HG02943 (cell line): ENCODE data around the gene TWF1.
"Not testable (repeated sequence)": the region's sequence is repeated elsewhere in the genome, so short reads cannot be mapped to it uniquely, and the experiment has no call there.

Source experiments
- ATAC-seq: cut with Tn5 transposase; IDR thresholded peaks from one replicate; pipeline ENCODE4 v1.9.1; 2021; ENCODE audit warnings: mild to moderate bottlenecking, low read depth, moderate library complexity; ENCODE audit not compliant: unreplicated experiment

Gene TWF1

GRCh38 chr12:43805860-43806736, at the start of gene TWF1:
Gene TWF1, minus strand, starts transcription at chr12:43806317. Its CDS starts 72 bp downstream, at chr12:43806245.
- peak; percentile 95 for ATAC-seq

- ATAC-seq, result no peak
Observed at GRCh38 chr12:43852744-43853143, 46.6 kb upstream of the TWF1 start.

GRCh38 chr12:43848786-43849185, 42.7 kb upstream of the TWF1 start:
- no peak for ATAC-seq

DNA sequence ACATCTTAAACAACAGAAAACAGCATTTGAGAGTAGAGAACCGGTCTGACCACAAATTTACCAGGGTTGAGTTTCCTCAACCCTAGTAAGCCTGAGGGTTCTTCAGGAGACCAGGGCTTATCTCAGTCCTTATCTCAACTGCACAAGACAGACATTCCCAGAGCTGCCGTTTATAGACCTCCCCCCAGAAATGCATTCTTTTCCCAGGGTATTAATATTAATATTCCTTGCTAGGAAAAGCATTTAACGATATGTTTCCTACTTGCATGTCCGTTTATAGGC, 42.0 kb upstream of the TWF1 start:
- ATAC-seq, result no peak

DNA sequence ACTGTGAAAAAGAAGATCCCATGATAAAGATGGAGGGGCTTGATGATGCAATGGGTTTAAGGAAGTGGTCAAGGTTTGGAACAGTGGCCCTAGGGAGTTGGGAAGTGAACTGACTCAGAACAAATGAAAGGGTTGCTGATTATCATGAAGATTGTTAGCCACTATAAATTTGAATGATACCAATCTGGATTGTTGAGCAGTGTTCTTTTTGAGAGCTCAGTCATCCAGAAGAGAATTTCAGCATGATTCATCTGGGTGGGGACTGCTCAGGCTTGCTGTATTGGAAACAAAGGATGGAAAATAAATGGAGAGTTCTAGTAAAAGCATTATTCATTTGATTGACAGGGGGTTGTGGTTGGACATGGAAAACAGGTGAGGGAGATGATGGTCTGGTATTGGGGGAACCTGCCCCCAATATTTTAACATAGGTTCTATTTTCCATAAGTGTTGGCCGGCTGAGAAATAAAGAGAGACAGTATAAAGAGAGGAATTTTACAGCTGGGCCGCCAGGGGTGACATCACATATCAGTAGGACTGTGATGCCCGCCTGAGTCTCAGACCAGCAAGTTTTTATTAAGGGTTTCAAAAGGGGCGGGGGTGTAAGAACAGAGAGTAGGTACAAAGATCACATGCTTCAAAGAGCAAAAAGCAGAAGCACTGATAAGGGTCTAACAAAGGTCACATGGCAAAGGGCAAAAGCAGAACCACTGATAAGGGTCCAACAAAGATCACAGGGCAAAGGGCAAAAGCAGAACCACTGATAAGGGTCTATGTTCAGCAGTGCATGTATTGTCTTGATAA, 41.5 kb upstream of the TWF1 start:
- ATAC-seq, result not testable (repeated sequence)

- ATAC-seq, result no peak
Observed at GRCh38 chr12:43842259-43842658, 36.1 kb upstream of the TWF1 start.

GRCh38 chr12:43841253-43841652, 35.1 kb upstream of the TWF1 start:
- ATAC-seq, result no peak

GRCh38 chr12:43840338-43840737, 34.2 kb upstream of the TWF1 start:
- no peak for ATAC-seq

- peak; percentile 41 for ATAC-seq
Observed at GRCh38 chr12:43836475-43836989, 30.4 kb upstream of the TWF1 start.

GRCh38 chr12:43835656-43836474, 29.7 kb upstream of the TWF1 start, which contains the start of gene TMEM117:
Gene TMEM117, plus strand, starts transcription at chr12:43836081.
- peak; percentile 80 for ATAC-seq

DNA sequence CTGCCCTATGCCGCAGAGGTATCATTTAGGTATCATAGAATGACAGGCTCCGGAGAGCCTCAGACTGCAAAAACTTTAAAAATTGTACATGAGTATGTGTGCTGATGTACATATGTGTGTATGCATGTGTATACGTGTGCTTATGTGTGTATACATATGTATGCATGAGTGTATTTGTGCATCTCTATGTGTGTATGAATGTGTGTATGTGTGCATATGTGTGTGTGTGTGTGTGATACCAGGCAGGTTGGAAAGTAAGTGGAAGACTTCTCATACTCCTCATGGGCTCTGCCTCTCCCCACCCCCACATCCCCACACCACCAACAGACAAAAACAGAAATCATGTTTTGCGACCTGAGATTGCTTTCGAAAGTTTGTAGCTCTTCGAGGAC, 29.1 kb upstream of the TWF1 start:
- ATAC-seq, result peak; percentile 13

DNA sequence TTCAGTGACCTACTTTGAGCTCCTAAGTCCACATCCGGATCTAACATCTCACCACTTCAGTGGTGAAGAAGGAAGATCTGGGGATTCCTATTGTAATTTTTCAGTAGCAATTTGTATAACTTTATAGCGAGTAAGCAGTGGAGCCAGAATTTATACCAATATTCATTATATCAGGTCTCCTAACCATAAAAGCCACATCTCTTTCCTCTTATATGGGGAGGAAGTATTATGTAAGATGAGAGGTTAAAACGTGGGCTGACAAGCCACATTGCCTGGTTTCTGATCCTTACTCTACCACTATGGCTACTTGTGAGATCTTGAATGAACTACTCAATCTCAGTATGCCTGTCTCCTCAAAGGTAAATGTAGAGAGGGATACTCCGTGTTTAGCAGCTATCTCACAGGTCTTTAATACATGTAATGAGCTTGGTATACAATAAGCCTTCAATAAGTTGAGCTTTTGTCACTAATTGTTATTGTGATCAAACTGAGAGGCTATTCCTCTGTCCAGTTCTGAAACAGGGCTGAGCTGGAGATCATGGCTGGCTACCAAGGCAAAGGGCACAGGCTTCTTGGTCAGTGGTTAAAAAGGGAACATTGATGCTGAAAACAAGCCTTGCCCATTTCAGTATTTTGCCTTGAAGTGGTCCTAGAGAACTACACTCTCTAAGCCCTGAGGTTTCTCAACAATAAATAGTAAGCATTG, 26.5 kb upstream of the TWF1 start:
- no peak for ATAC-seq

GRCh38 chr12:43827093-43827492, 21.0 kb upstream of the TWF1 start:
- ATAC-seq, result no peak

GRCh38 chr12:43826681-43827080, 20.6 kb upstream of the TWF1 start:
- no peak for ATAC-seq

DNA sequence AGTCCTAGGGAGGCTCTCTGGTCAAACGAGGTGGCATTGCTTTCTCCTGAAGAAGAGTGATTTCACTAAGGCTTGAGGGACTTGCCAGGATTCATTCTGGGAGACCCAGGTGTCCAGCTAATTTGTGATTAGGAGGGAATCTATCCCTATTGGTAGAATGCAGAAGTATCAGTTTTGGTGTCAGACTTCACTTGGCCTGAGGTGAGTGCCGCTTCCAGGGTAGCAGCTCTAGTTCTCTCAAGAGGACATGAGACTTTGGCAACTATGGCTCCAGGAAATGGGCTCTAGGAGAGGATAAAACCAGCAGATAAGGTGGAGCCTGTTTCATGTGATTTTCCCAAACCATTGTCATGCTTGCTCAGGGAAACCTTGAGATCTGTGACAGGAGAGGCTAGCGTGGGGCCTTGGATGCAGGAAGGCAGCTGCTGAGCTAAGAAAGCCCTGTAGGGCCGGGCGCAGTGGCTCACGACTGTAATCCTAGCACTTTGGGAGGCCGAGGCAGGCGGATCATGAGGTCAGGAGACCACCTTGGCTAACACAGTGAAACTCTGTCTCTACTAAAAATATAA, 18.2 kb upstream of the TWF1 start:
- no peak for ATAC-seq

DNA sequence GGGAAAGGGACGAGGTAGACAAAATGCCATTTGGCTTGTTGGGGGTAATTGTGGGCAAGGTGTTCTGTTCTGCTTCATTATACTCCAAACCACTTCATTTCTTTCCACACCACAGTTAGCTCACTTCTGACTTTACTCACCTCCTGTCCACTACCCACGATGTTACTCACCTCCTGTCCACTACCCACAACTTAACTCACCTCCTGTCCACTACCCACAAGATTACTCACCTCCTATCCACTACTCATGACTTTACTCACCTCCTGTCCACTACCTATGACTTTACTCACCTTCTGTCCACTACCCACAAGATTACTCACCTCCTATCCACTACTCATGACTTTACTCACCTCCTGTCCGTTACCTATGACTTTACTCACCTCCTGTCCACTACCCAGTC, 10.1 kb upstream of the TWF1 start:
- ATAC-seq, result no peak

GRCh38 chr12:43815416-43815815, 9.3 kb upstream of the TWF1 start:
- ATAC-seq, result no peak

GRCh38 chr12:43812926-43813325, 6.8 kb upstream of the TWF1 start:
- ATAC-seq, result no peak

- no peak for ATAC-seq
Observed at GRCh38 chr12:43812057-43812456, 5.9 kb upstream of the TWF1 start.

GRCh38 chr12:43807386-43807785, 1.3 kb upstream of the TWF1 start:
- ATAC-seq, result no peak
